Measurements from ENCODE around the gene TTC23L.

Gene TTC23L

GRCh38 chr5:34838785-34839714 lies at the start of gene TTC23L:
TSS of gene TTC23L (plus strand) at chr5:34839164. CDS start at chr5:34840672, 1,508 bp downstream.
- DNase-seq (ENCODE audit: low read depth), result peak; percentile 91
- H3K4me3 ChIP-seq (ENCODE audit: low read depth, low read length), result peak within 1 kb of the TSS; percentile 88
- TF ChIP-seq CTCF (conservative IDR thresholded peaks at IDR 0.05; ENCODE audit: low read depth, low read length), result no peak

- no peak overlapping the region for H3K4me3 ChIP-seq (ENCODE audit: low read depth, low read length)
- DNase-seq (ENCODE audit: low read depth), result no peak
- no peak for TF ChIP-seq CTCF (conservative IDR thresholded peaks at IDR 0.05; ENCODE audit: low read depth, low read length)
Observed at GRCh38 chr5:34789639-34790038, 49.3 kb upstream of the TTC23L start.

GRCh38 chr5:34790069-34790468 lies 48.9 kb upstream of the TTC23L start:
- DNase-seq (ENCODE audit: low read depth), result no peak
- no peak for TF ChIP-seq CTCF (conservative IDR thresholded peaks at IDR 0.05; ENCODE audit: low read depth, low read length)
- no peak overlapping the region for H3K4me3 ChIP-seq (ENCODE audit: low read depth, low read length)

GRCh38 chr5:34791761-34792244 lies 47.2 kb upstream of the TTC23L start:
- TF ChIP-seq CTCF (conservative IDR thresholded peaks at IDR 0.05; ENCODE audit: low read depth, low read length), result no peak
- peak; percentile 78 for DNase-seq (ENCODE audit: low read depth)
- no peak overlapping the region for H3K4me3 ChIP-seq (ENCODE audit: low read depth, low read length)

GRCh38 chr5:34802834-34803563 lies 36.0 kb upstream of the TTC23L start:
- no peak for TF ChIP-seq CTCF (conservative IDR thresholded peaks at IDR 0.05; ENCODE audit: low read depth, low read length)

GRCh38 chr5:34803974-34804732 lies 34.8 kb upstream of the TTC23L start:
- H3K4me3 ChIP-seq (ENCODE audit: low read depth, low read length), result no peak overlapping the region
- no peak for TF ChIP-seq CTCF (conservative IDR thresholded peaks at IDR 0.05; ENCODE audit: low read depth, low read length)
- peak; percentile 80 for DNase-seq (ENCODE audit: low read depth)

More at GRCh38 chr5:34802834-34803563, 36.0 kb upstream of the TTC23L start:
- no peak overlapping the region for H3K4me3 ChIP-seq (ENCODE audit: low read depth, low read length)
- DNase-seq (ENCODE audit: low read depth), result no peak

Data from choroid plexus epithelial cell (primary cell).